ENCODE results near the gene PSMD8.

Gene PSMD8

GRCh38 chr19:38394488-38394887 lies 20.1 kb downstream of the PSMD8 start:
- no peak for TF ChIP-seq LEF1 (IDR thresholded peaks at IDR 0.05; ENCODE audit: borderline replicate concordance)
- no peak for TF ChIP-seq ARNT (IDR thresholded peaks at IDR 0.05)
- TF ChIP-seq NFRKB (IDR thresholded peaks at IDR 0.05): no peak
- TF ChIP-seq FOXA1 (IDR thresholded peaks at IDR 0.05): no peak
- TF ChIP-seq HDGF (IDR thresholded peaks at IDR 0.05; ENCODE audit: borderline replicate concordance): no peak
- no peak for TF ChIP-seq ELF4 (IDR thresholded peaks at IDR 0.05)
- no peak for TF ChIP-seq SP1 (IDR thresholded peaks at IDR 0.05)
- no peak for TF ChIP-seq TARDBP (IDR thresholded peaks at IDR 0.05)
- TF ChIP-seq L3MBTL2 (conservative IDR thresholded peaks at IDR 0.05): no peak
- no peak for TF ChIP-seq ZNF384 (IDR thresholded peaks at IDR 0.05)
- no peak for TF ChIP-seq CTBP1 (IDR thresholded peaks at IDR 0.05; ENCODE audit: borderline replicate concordance)
- ChIA-PET CTCF (no interaction called here), POLR2A (no interaction called here)
- DNase-seq (ENCODE audit: extremely low spot score): no peak

- ChIA-PET POLR2A (no interaction called here), CTCF (no interaction called here)
- TF ChIP-seq L3MBTL2 (conservative IDR thresholded peaks at IDR 0.05) (no peak), HDGF (IDR thresholded peaks at IDR 0.05; ENCODE audit: borderline replicate concordance) (no peak), FOXA1 (IDR thresholded peaks at IDR 0.05) (no peak), ZNF384 (IDR thresholded peaks at IDR 0.05) (no peak), ARNT (IDR thresholded peaks at IDR 0.05) (no peak), SP1 (IDR thresholded peaks at IDR 0.05) (no peak), FOXM1 (IDR thresholded peaks at IDR 0.05; ENCODE audit: borderline replicate concordance) (no peak), BHLHE40 (IDR thresholded peaks at IDR 0.05; ENCODE audit: borderline replicate concordance) (no peak), ELF4 (IDR thresholded peaks at IDR 0.05) (no peak), FOXK2 (IDR thresholded peaks at IDR 0.05) (no peak)
- DNase-seq (ENCODE audit: extremely low spot score): no peak
These were observed 21.2 kb downstream of the PSMD8 start for GRCh38 chr19:38395381-38396114.

GRCh38 chr19:38399081-38399480 lies 24.7 kb downstream of the PSMD8 start:
- CTCF ChIA-PET: no interaction called here
- POLR2A ChIA-PET: no interaction called here
- DNase-seq (ENCODE audit: extremely low spot score): no peak
- no peak for TF ChIP-seq FOXA1 (IDR thresholded peaks at IDR 0.05)
- no peak for TF ChIP-seq HDGF (IDR thresholded peaks at IDR 0.05; ENCODE audit: borderline replicate concordance)
- no peak for TF ChIP-seq CTBP1 (IDR thresholded peaks at IDR 0.05; ENCODE audit: borderline replicate concordance)
- TF ChIP-seq ELF4 (IDR thresholded peaks at IDR 0.05): no peak
- TF ChIP-seq FOXK2 (IDR thresholded peaks at IDR 0.05): no peak
- no peak for TF ChIP-seq ZNF384 (IDR thresholded peaks at IDR 0.05)
- no peak for TF ChIP-seq L3MBTL2 (conservative IDR thresholded peaks at IDR 0.05)
- no peak for TF ChIP-seq BHLHE40 (IDR thresholded peaks at IDR 0.05; ENCODE audit: borderline replicate concordance)
- TF ChIP-seq SP1 (IDR thresholded peaks at IDR 0.05): no peak
- no peak for TF ChIP-seq PKNOX1 (IDR thresholded peaks at IDR 0.05)
- TF ChIP-seq NFRKB (IDR thresholded peaks at IDR 0.05): no peak
- TF ChIP-seq ARNT (IDR thresholded peaks at IDR 0.05): no peak
- TF ChIP-seq SUZ12 (IDR thresholded peaks at IDR 0.05): no peak
- no peak for TF ChIP-seq FOXM1 (IDR thresholded peaks at IDR 0.05; ENCODE audit: borderline replicate concordance)
- no peak for TF ChIP-seq LEF1 (IDR thresholded peaks at IDR 0.05; ENCODE audit: borderline replicate concordance)
- no peak for TF ChIP-seq TARDBP (IDR thresholded peaks at IDR 0.05)

- CTCF ChIA-PET: no interaction called here
- no peak for TF ChIP-seq HDGF (IDR thresholded peaks at IDR 0.05; ENCODE audit: borderline replicate concordance)
- no peak for TF ChIP-seq CTBP1 (IDR thresholded peaks at IDR 0.05; ENCODE audit: borderline replicate concordance)
- no peak for TF ChIP-seq FOXM1 (IDR thresholded peaks at IDR 0.05; ENCODE audit: borderline replicate concordance)
- no peak for TF ChIP-seq ELF4 (IDR thresholded peaks at IDR 0.05)
- TF ChIP-seq ZNF384 (IDR thresholded peaks at IDR 0.05): no peak
- TF ChIP-seq FOXA1 (IDR thresholded peaks at IDR 0.05): no peak
- TF ChIP-seq SUZ12 (IDR thresholded peaks at IDR 0.05): no peak
- TF ChIP-seq PKNOX1 (IDR thresholded peaks at IDR 0.05): no peak
- no peak for TF ChIP-seq FOXK2 (IDR thresholded peaks at IDR 0.05)
- no peak for TF ChIP-seq LEF1 (IDR thresholded peaks at IDR 0.05; ENCODE audit: borderline replicate concordance)
- no peak for TF ChIP-seq ARNT (IDR thresholded peaks at IDR 0.05)
- TF ChIP-seq NFRKB (IDR thresholded peaks at IDR 0.05): no peak
- TF ChIP-seq TARDBP (IDR thresholded peaks at IDR 0.05): no peak
- TF ChIP-seq BHLHE40 (IDR thresholded peaks at IDR 0.05; ENCODE audit: borderline replicate concordance): no peak
- TF ChIP-seq L3MBTL2 (conservative IDR thresholded peaks at IDR 0.05): no peak
- TF ChIP-seq SP1 (IDR thresholded peaks at IDR 0.05): no peak
- POLR2A ChIA-PET: no interaction called here
- no peak for DNase-seq (ENCODE audit: extremely low spot score)
These were observed 25.2 kb downstream of the PSMD8 start for GRCh38 chr19:38399537-38399936.

GRCh38 chr19:38400361-38400760 lies 26.0 kb downstream of the PSMD8 start:
- TF ChIP-seq BHLHE40 (IDR thresholded peaks at IDR 0.05; ENCODE audit: borderline replicate concordance): no peak
- no peak for TF ChIP-seq SUZ12 (IDR thresholded peaks at IDR 0.05)
- TF ChIP-seq FOXA1 (IDR thresholded peaks at IDR 0.05): no peak
- TF ChIP-seq ARNT (IDR thresholded peaks at IDR 0.05): no peak
- no peak for TF ChIP-seq CTBP1 (IDR thresholded peaks at IDR 0.05; ENCODE audit: borderline replicate concordance)
- no peak for TF ChIP-seq L3MBTL2 (conservative IDR thresholded peaks at IDR 0.05)
- TF ChIP-seq NFRKB (IDR thresholded peaks at IDR 0.05): no peak
- TF ChIP-seq SP1 (IDR thresholded peaks at IDR 0.05): no peak
- ChIA-PET POLR2A (no interaction called here), CTCF (no interaction called here)
- no peak for DNase-seq (ENCODE audit: extremely low spot score)

- POLR2A ChIA-PET: no interaction called here
- CTCF ChIA-PET: no interaction called here
- no peak for DNase-seq (ENCODE audit: extremely low spot score)
- TF ChIP-seq ELF4 (IDR thresholded peaks at IDR 0.05) (no peak), FOXK2 (IDR thresholded peaks at IDR 0.05) (no peak)
These were observed 26.8 kb downstream of the PSMD8 start for GRCh38 chr19:38401148-38401547.

GRCh38 chr19:38402623-38402966 lies 28.2 kb downstream of the PSMD8 start:
- CTCF ChIA-PET: interaction anchor here (0.6 to 1.7 kb wide), 18 partner anchors 8 to 486 kb away, joined by 3 to 11 read pairs (median 4); partner anchors contain the start of genes GGN and MAP4K1
- TF ChIP-seq TARDBP (IDR thresholded peaks at IDR 0.05): no peak
- peak; percentile 79 for TF ChIP-seq PKNOX1 (IDR thresholded peaks at IDR 0.05)
- POLR2A ChIA-PET: interaction anchor here (0.6 to 2.8 kb wide), 14 partner anchors 10 to 936 kb away, joined by 3 to 23 read pairs (median 4); partner anchors contain the start of genes ACTN4, CATSPERG, EIF3K and GGN

More at GRCh38 chr19:38402623-38402966, 28.2 kb downstream of the PSMD8 start:
- no peak for DNase-seq (ENCODE audit: extremely low spot score)

Data from HEK293T (cell line).